GM12878 (cell line): Measurements from ENCODE around the gene DCAF15. TPM values are rescaled to one million over a fixed set of nuclear protein-coding genes. Genes with fewer than 3 reads are reported as not detected.

Source experiments
- ATAC-seq: fragments of 200-7000 bp; cut with Tn5 transposase; 3 replicates; pipeline ENCODE4 v1.9.1; 2020; ENCODE audit warnings: mild to moderate bottlenecking, moderate library complexity
- BruUV-seq: library from RNA; stranded (reverse); fragments of 400-500 nt; replicated peaks from 2 replicates; lab custom pipeline; 2021; lab: Mats Ljungman, UMichigan
- CTCF ChIA-PET: fragments of 300-600 bp; sonication (Branson Sonifier 250); formaldehyde crosslinking; extraction: SDS; loops from one replicate; lab custom pipeline; 2021; ENCODE audit warnings: inconsistent platforms; lab: Yijun Ruan, JAX
- POLR2A ChIA-PET: fragments of 350-600 bp; formaldehyde crosslinking; extraction: SDS; loops from one replicate; lab custom pipeline; 2021; ENCODE audit warnings: inconsistent platforms; lab: Charles Lee
- RAD21 ChIA-PET: fragments of 300-600 bp; sonication (Branson Sonifier 250); formaldehyde crosslinking; loops from one replicate; lab custom pipeline; 2023; ENCODE audit warnings: antibody characterized with exemption; ENCODE audit not compliant: unreplicated experiment; lab: Charles Lee
- SMC1A ChIA-PET: fragments of 300-600 bp; sonication (Branson Sonifier 250); formaldehyde crosslinking; loops from one replicate; lab custom pipeline; 2023; ENCODE audit not compliant: unreplicated experiment, uncharacterized antibody; lab: Charles Lee
- DNase-seq: peaks from one replicate; pipeline ENCODE4 v3.0.0-alpha.2; 2011; ENCODE audit warnings: low read depth, low spot score
- FAIRE-seq: peaks from 3 replicates; lab custom pipeline; 2011; peaks lifted over from hg19 to GRCh38; lab: Jason Lieb, UNC
- H2AFZ ChIP-seq: 2 replicates; pipeline ENCODE4 v1.6.0; 2011; ENCODE audit warnings: low read depth, low read length, control low read depth; ENCODE audit not compliant: control insufficient read depth
- H3K27ac ChIP-seq: 2 replicates; pipeline ENCODE4 v1.5.1; 2011; ENCODE audit warnings: control low read depth; ENCODE audit not compliant: control insufficient read depth, insufficient read depth
- H3K27me3 ChIP-seq, 2 experiments: replicated peaks in 1 of 2; 2 replicates each; pipeline versions ENCODE4 v1.6.0 to v1.6.1; 2011; ENCODE audit warnings: low read length in 1 of 2; ENCODE audit not compliant: control insufficient read depth in 2 of 2, insufficient read depth in 2 of 2
- H3K36me3 ChIP-seq, 2 experiments: 2 replicates each; pipeline ENCODE4 v1.5.1; 2011; ENCODE audit warnings: low read length in 1 of 2; ENCODE audit not compliant: control insufficient read depth in 2 of 2, insufficient read depth in 2 of 2
- H3K4me1 ChIP-seq: 2 replicates; pipeline ENCODE4 v1.6.1; 2011; ENCODE audit warnings: mild to moderate bottlenecking, low read length, moderate library complexity, mixed read lengths; ENCODE audit not compliant: control insufficient read depth, insufficient read depth
- H3K4me2 ChIP-seq: 2 replicates; pipeline ENCODE4 v1.6.0; 2011; ENCODE audit warnings: control low read depth; ENCODE audit not compliant: control insufficient read depth, insufficient read depth
- H3K4me3 ChIP-seq: fragments of 200-600 bp; sonication (generic); 2 replicates; pipeline ENCODE4 v1.5.1; 2016
- H3K79me2 ChIP-seq: 2 replicates; pipeline ENCODE4 v1.6.0; 2011; ENCODE audit warnings: low read length; ENCODE audit not compliant: control insufficient read depth, insufficient read depth
- H3K9ac ChIP-seq: 2 replicates; pipeline ENCODE4 v1.8.0; 2011; ENCODE audit warnings: low read length, control low read depth, mixed read lengths; ENCODE audit not compliant: control insufficient read depth, insufficient read depth
- H3K9me3 ChIP-seq: replicated peaks from 3 replicates; pipeline ENCODE4 v1.5.1; 2011; ENCODE audit warnings: mild to moderate bottlenecking, low read length; ENCODE audit not compliant: control insufficient read depth, insufficient read depth
- H4K20me1 ChIP-seq: 2 replicates; pipeline ENCODE4 v1.6.0; 2011; ENCODE audit not compliant: control insufficient read depth, insufficient read depth
- CHD1 ChIP-seq: IDR thresholded peaks from 2 replicates; pipeline ENCODE4 v1.6.1; 2012; ENCODE audit warnings: low read depth, low read length, improper control_type of control experiment
- PAX8 ChIP-seq: fragments of 450-650 bp; IDR thresholded peaks from 2 replicates; pipeline ENCODE4 v1.6.1; 2017; ENCODE audit warnings: mild to moderate bottlenecking, moderate library complexity
- RAD21 ChIP-seq: IDR thresholded peaks from 2 replicates; pipeline ENCODE4 v1.6.1; 2011; ENCODE audit warnings: mild to moderate bottlenecking, low read depth, low read length, moderate library complexity; ENCODE audit not compliant: insufficient read depth
- RB1 ChIP-seq: fragments of 450-650 bp; formaldehyde crosslinking; IDR thresholded peaks from 2 replicates; pipeline ENCODE4 v1.6.1; 2017; ENCODE audit warnings: mild to moderate bottlenecking, borderline replicate concordance
- SMAD5 ChIP-seq: IDR thresholded peaks from 2 replicates; pipeline ENCODE4 v1.6.1; 2016; ENCODE audit warnings: antibody characterized with exemption, low read depth
- SUPT20H ChIP-seq: IDR thresholded peaks from 2 replicates; pipeline ENCODE4 v1.6.1; 2011; ENCODE audit warnings: low read depth, mild to moderate bottlenecking, low read length, moderate library complexity, borderline replicate concordance; ENCODE audit not compliant: control insufficient read depth
- WGBS: methylation state at CpG from one replicate; pipeline ENCODE4 v1.1.6; 2016; ENCODE audit warnings: low lambda C conversion rate; ENCODE audit not compliant: insufficient replicate concordance, insufficient coverage; ENCODE audit errors: missing lambda C conversion rate; 5-methylcytosine and 5-hydroxymethylcytosine counted together
- in situ Hi-C: fragments of 300-500 bp; cut with MboI; formaldehyde crosslinking; loops from 9 replicates; pipeline ENCODE4 v1.14.3; 2018; ENCODE audit warnings: mixed read lengths
- intact Hi-C: fragments of 100-400 bp; cut with micrococcal nuclease; formaldehyde crosslinking; loops from one replicate; pipeline ENCODE4 v1.14.2; 2022; ENCODE audit not compliant: unreplicated experiment
- polyA plus RNA-seq, 11 experiments: library from polyadenylated mRNA; depleted of rRNA in 4 of 11; unstranded in 6 of 11; stranded (reverse) in 5 of 11; fragments of >200 nt; fragmentation: Nextera tagmentation in 4 of 11; fragmentation: Illumina TruSeq in 1 of 11; extraction: Ambion mirVana in 4 of 11; extraction: Trizol in 1 of 11; gene quantifications; 1 replicate in 1 of 11; 2 replicates in 10 of 11; pipeline versions ENCODE4 v1.2.1 to v1.2.3, GENCODE V29; 2011 to 2016; ENCODE audit warnings: inconsistent platforms in 2 of 11, missing spikeins in 2 of 11, low read depth in 1 of 11
- total RNA-seq, 4 experiments: library from RNA; depleted of rRNA in 3 of 4; stranded (reverse); fragments of >200 nt in 3 of 4; fragmentation: Illumina TruSeq in 1 of 4; extraction: Trizol in 1 of 4; gene quantifications; 2 replicates each; pipeline versions ENCODE4 v1.2.1 to v1.2.3, GENCODE V29; 2013 to 2021
- TF ChIP-seq, protein P1 (sequence below): fragments of 450-650 bp; IDR thresholded peaks from 2 replicates; pipeline ENCODE4 v1.6.1; 2016; ENCODE audit warnings: mild to moderate bottlenecking
- TF ChIP-seq, protein P2 (sequence below): fragments of 450-650 bp; IDR thresholded peaks from 2 replicates; pipeline ENCODE4 v1.6.1; 2017; ENCODE audit warnings: antibody characterized with exemption, mild to moderate bottlenecking, moderate library complexity
- TF ChIP-seq, protein P3 (sequence below): fragments of 450-650 bp; IDR thresholded peaks from 2 replicates; pipeline ENCODE4 v1.6.1; 2017; ENCODE audit warnings: mild to moderate bottlenecking, low read depth, inconsistent platforms; ENCODE audit not compliant: poor library complexity, severe bottlenecking

DCAF15 gene
- total and polyA plus RNA-seq, 10 of the 15 experiments (the other 5 are each of a cell fraction or from before 2014, with no cell fraction given) = 0.16 to 63.4 (median 26.6) TPM

DNA sequence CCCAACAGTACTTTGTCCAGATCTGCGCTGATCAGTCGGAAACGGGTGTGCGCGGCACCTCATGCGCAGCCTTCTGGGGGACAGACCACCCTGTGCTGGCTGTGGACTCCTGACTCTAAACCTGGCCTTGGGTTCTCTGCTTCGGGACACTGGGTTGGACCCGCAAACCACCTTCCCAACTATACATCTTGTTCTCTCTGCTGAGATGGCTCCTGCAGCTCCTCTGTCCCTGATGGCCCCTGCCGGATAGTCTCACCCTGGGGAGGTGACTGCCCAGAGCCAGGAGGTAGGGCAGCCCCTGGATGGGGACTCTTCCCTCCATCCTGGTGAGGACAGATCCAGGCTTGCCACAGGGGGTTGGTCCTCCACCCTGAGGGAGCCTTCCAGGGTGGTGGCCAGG, 30.5 kb downstream of the DCAF15 start:
- no peaks in the 10 kb centered on the region for H3K27me3 ChIP-seq
- RAD21 ChIA-PET = no interaction called here
- CTCF ChIA-PET = no interaction called here
- BruUV-seq = no TSS peak
- ATAC-seq (no peak), FAIRE-seq (no peak), DNase-seq (no peak)
- TF ChIP-seq, protein P1, sequence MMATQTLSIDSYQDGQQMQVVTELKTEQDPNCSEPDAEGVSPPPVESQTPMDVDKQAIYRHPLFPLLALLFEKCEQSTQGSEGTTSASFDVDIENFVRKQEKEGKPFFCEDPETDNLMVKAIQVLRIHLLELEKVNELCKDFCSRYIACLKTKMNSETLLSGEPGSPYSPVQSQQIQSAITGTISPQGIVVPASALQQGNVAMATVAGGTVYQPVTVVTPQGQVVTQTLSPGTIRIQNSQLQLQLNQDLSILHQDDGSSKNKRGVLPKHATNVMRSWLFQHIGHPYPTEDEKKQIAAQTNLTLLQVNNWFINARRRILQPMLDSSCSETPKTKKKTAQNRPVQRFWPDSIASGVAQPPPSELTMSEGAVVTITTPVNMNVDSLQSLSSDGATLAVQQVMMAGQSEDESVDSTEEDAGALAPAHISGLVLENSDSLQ = no peak
- no peak for TF ChIP-seq RB1
- TF ChIP-seq SUPT20H = no peak
- TF ChIP-seq, protein P2, sequence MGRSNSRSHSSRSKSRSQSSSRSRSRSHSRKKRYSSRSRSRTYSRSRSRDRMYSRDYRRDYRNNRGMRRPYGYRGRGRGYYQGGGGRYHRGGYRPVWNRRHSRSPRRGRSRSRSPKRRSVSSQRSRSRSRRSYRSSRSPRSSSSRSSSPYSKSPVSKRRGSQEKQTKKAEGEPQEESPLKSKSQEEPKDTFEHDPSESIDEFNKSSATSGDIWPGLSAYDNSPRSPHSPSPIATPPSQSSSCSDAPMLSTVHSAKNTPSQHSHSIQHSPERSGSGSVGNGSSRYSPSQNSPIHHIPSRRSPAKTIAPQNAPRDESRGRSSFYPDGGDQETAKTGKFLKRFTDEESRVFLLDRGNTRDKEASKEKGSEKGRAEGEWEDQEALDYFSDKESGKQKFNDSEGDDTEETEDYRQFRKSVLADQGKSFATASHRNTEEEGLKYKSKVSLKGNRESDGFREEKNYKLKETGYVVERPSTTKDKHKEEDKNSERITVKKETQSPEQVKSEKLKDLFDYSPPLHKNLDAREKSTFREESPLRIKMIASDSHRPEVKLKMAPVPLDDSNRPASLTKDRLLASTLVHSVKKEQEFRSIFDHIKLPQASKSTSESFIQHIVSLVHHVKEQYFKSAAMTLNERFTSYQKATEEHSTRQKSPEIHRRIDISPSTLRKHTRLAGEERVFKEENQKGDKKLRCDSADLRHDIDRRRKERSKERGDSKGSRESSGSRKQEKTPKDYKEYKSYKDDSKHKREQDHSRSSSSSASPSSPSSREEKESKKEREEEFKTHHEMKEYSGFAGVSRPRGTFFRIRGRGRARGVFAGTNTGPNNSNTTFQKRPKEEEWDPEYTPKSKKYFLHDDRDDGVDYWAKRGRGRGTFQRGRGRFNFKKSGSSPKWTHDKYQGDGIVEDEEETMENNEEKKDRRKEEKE = no peak
- TF ChIP-seq RAD21 = no peak
- no peak for TF ChIP-seq CHD1
- TF ChIP-seq SMAD5 = no peak
- no peak for TF ChIP-seq PAX8
- TF ChIP-seq, protein P3, sequence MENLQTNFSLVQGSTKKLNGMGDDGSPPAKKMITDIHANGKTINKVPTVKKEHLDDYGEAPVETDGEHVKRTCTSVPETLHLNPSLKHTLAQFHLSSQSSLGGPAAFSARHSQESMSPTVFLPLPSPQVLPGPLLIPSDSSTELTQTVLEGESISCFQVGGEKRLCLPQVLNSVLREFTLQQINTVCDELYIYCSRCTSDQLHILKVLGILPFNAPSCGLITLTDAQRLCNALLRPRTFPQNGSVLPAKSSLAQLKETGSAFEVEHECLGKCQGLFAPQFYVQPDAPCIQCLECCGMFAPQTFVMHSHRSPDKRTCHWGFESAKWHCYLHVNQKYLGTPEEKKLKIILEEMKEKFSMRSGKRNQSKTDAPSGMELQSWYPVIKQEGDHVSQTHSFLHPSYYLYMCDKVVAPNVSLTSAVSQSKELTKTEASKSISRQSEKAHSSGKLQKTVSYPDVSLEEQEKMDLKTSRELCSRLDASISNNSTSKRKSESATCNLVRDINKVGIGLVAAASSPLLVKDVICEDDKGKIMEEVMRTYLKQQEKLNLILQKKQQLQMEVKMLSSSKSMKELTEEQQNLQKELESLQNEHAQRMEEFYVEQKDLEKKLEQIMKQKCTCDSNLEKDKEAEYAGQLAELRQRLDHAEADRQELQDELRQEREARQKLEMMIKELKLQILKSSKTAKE = no peak
- peaks cover 26% of the 10 kb centered on the region for H3K4me1 ChIP-seq
- no peaks in the 10 kb centered on the region; a peak in 1 of 4 replicates for H3K36me3 ChIP-seq
- in situ Hi-C loops = no loop called here
- H3K4me2 ChIP-seq = no peak overlapping the region
- H3K27ac ChIP-seq = no peak overlapping the region
- intact Hi-C loops = loop anchor here (10.0 kb wide), 1 partner anchor 52 kb away; the partner anchor contains the start of gene IL27RA
- no peak overlapping the region for H2AFZ ChIP-seq
- no peaks in the 10 kb centered on the region for H4K20me1 ChIP-seq
- H3K9ac ChIP-seq = no peak overlapping the region
- POLR2A ChIA-PET = no interaction called here
- SMC1A ChIA-PET = no interaction called here
- no peaks in the 10 kb centered on the region for H3K79me2 ChIP-seq
- no peaks in the 10 kb centered on the region for H3K9me3 ChIP-seq
- 98% methylated on average over 7 of the region's 9 CpGs for WGBS
- H3K4me3 ChIP-seq = no peak overlapping the region
